Adipose tissue (tissue), 3 donors: ENCODE data around the gene MICAL3. TPM values are rescaled to one million over a fixed set of nuclear protein-coding genes. Genes with fewer than 3 reads are reported as not detected.

ENCODE experiments used
- H3K27ac ChIP-seq: one replicate; pipeline ENCODE4 v1.5.1; 2013; ENCODE audit warnings: low read depth, low read length
- WGBS, 3 donors: extraction: QIAGEN DNeasy Blood & Tissue Kit; methylation state at CpG; one replicate each; pipeline ENCODE4 v1.1.7; 2013; 5-methylcytosine and 5-hydroxymethylcytosine counted together
- polyA plus RNA-seq, 3 donors: library from polyadenylated mRNA; stranded (reverse); fragments of 200-250 nt; gene quantifications; one replicate each; pipeline ENCODE4 v1.2.3, GENCODE V29; 2013
- donor health status: healthy with polysubstance abuse.
- donor health status: Bipolar disorder and iron deficiency.
- donor health status: healthy.

The MICAL3 gene
- polyA plus RNA-seq, 3 donors = 7.9 to 12.1 (median 11.7) TPM

GRCh38 chr22:17739196-17739975 lies 285.0 kb downstream of the MICAL3 start:
- H3K27ac ChIP-seq = no peak overlapping the region
- 91 to 96% (median 92%) methylated on average over 32 to 36 of the region's 36 CpGs for WGBS, 3 donors

GRCh38 chr22:17738386-17739128 lies 285.8 kb downstream of the MICAL3 start:
- no peak overlapping the region for H3K27ac ChIP-seq
- WGBS, 3 donors = 92 to 94% (median 92%) methylated on average over 21 of the region's 21 CpGs

Other genes with a start within 250 kb of the MICAL3 start
- 10 to 100 TPM in 2 of 3 donors, 1 to 10 TPM in 1; 8.1 to 19.9 (median 19.6) TPM for gene PEX26, start 53.4 kb upstream of the MICAL3 start, polyA plus RNA-seq
- 10 to 100 TPM in 1 of 3 donors, 1 to 10 TPM in 2; 3.7 to 10.9 (median 8.5) TPM for gene TUBA8, start 86.2 kb upstream of the MICAL3 start, polyA plus RNA-seq
- 10 to 100 TPM in 2 of 3 donors, 1 to 10 TPM in 1; 4.2 to 16.8 (median 13.8) TPM for gene USP18, start 125.6 kb upstream of the MICAL3 start, polyA plus RNA-seq